ENCODE measurements around the gene GCNT3.

Gene GCNT3

GRCh38 chr15:59646277-59646676, 34.7 kb downstream of the GCNT3 start:
- H3K9me3 Mint-ChIP-seq: no peaks in the 10 kb centered on the region
- H3K4me1 Mint-ChIP-seq (ENCODE audit: low read depth): peaks cover 6% of the 10 kb centered on the region
- peaks cover 22% of the 10 kb centered on the region for H3K36me3 Mint-ChIP-seq (ENCODE audit: low read depth)
- H3K27me3 Mint-ChIP-seq (ENCODE audit: low read depth): no peaks in the 10 kb centered on the region
- H3K4me3 Mint-ChIP-seq: no peak overlapping the region
- H3K27ac Mint-ChIP-seq: no peak overlapping the region

GRCh38 chr15:59647085-59647484, 35.5 kb downstream of the GCNT3 start:
- H3K27ac Mint-ChIP-seq: no peak overlapping the region
- no peak overlapping the region for H3K4me3 Mint-ChIP-seq
- H3K9me3 Mint-ChIP-seq: no peaks in the 10 kb centered on the region
- peaks cover 27% of the 10 kb centered on the region for H3K36me3 Mint-ChIP-seq (ENCODE audit: low read depth)
- no peaks in the 10 kb centered on the region for H3K27me3 Mint-ChIP-seq (ENCODE audit: low read depth)
- H3K4me1 Mint-ChIP-seq (ENCODE audit: low read depth): peaks cover 6% of the 10 kb centered on the region

- peaks cover 13% of the 10 kb centered on the region for H3K4me1 Mint-ChIP-seq (ENCODE audit: low read depth)
- peaks cover 3% of the 10 kb centered on the region for H3K9me3 Mint-ChIP-seq
- H3K36me3 Mint-ChIP-seq (ENCODE audit: low read depth): peaks cover 31% of the 10 kb centered on the region
- no peak overlapping the region for H3K27ac Mint-ChIP-seq
- no peak overlapping the region for H3K4me3 Mint-ChIP-seq
- H3K27me3 Mint-ChIP-seq (ENCODE audit: low read depth): no peaks in the 10 kb centered on the region
These were observed 38.0 kb downstream of the GCNT3 start for GRCh38 chr15:59649603-59650002.

GRCh38 chr15:59654046-59654445, 42.5 kb downstream of the GCNT3 start:
- Mint-ChIP-seq H3K4me1 (ENCODE audit: low read depth) (peaks cover 15% of the 10 kb centered on the region), H3K36me3 (ENCODE audit: low read depth) (peaks cover 21% of the 10 kb centered on the region), H3K27me3 (ENCODE audit: low read depth) (no peaks in the 10 kb centered on the region), H3K4me3 (no peak overlapping the region), H3K27ac (no peak overlapping the region), H3K9me3 (peaks cover 3% of the 10 kb centered on the region)

GRCh38 chr15:59656897-59657634, 45.5 kb downstream of the GCNT3 start, which contains the start of gene GTF2A2:
Gene GTF2A2, minus strand, starts transcription at chr15:59657515. Its CDS starts 5,238 bp downstream, at chr15:59652277.
- Mint-ChIP-seq H3K27me3 (ENCODE audit: low read depth) (no peaks in the 10 kb centered on the region), H3K4me1 (ENCODE audit: low read depth) (peaks cover 12% of the 10 kb centered on the region), H3K9me3 (peaks cover 3% of the 10 kb centered on the region), H3K27ac (peak within 1 kb of the TSS; percentile 88), H3K36me3 (ENCODE audit: low read depth) (peaks cover 16% of the 10 kb centered on the region), H3K4me3 (no peak within 1 kb of the TSS)

- no peaks in the 10 kb centered on the region for H3K27me3 Mint-ChIP-seq (ENCODE audit: low read depth)
- peaks cover under 1% of the 10 kb centered on the region for H3K9me3 Mint-ChIP-seq
- H3K4me3 Mint-ChIP-seq: no peak overlapping the region
- H3K4me1 Mint-ChIP-seq (ENCODE audit: low read depth): peaks cover 9% of the 10 kb centered on the region
- H3K27ac Mint-ChIP-seq: peak overlapping the region; percentile 88
- H3K36me3 Mint-ChIP-seq (ENCODE audit: low read depth): peaks cover 16% of the 10 kb centered on the region
These were observed 46.1 kb downstream of the GCNT3 start for GRCh38 chr15:59657635-59658125.

GRCh38 chr15:59659366-59659765, 47.8 kb downstream of the GCNT3 start:
- Mint-ChIP-seq H3K36me3 (ENCODE audit: low read depth) (peaks cover 13% of the 10 kb centered on the region), H3K27ac (no peak overlapping the region), H3K4me3 (no peak overlapping the region), H3K4me1 (ENCODE audit: low read depth) (peaks cover 5% of the 10 kb centered on the region), H3K27me3 (ENCODE audit: low read depth) (no peaks in the 10 kb centered on the region), H3K9me3 (no peaks in the 10 kb centered on the region)

- H3K27me3 Mint-ChIP-seq (ENCODE audit: low read depth): no peaks in the 10 kb centered on the region
- H3K4me1 Mint-ChIP-seq (ENCODE audit: low read depth): peaks cover 3% of the 10 kb centered on the region
- H3K4me3 Mint-ChIP-seq: no peak overlapping the region
- no peak overlapping the region for H3K27ac Mint-ChIP-seq
- H3K9me3 Mint-ChIP-seq: no peaks in the 10 kb centered on the region
- peaks cover 17% of the 10 kb centered on the region for H3K36me3 Mint-ChIP-seq (ENCODE audit: low read depth)
These were observed 50.7 kb downstream of the GCNT3 start for GRCh38 chr15:59662260-59662659.

GRCh38 chr15:59668556-59668955, 57.0 kb downstream of the GCNT3 start:
- H3K4me1 Mint-ChIP-seq (ENCODE audit: low read depth): peaks cover 5% of the 10 kb centered on the region

More at GRCh38 chr15:59668556-59668955, 57.0 kb downstream of the GCNT3 start:
- Mint-ChIP-seq H3K9me3 (no peaks in the 10 kb centered on the region), H3K36me3 (ENCODE audit: low read depth) (peaks cover 35% of the 10 kb centered on the region), H3K27ac (no peak overlapping the region), H3K4me3 (no peak overlapping the region), H3K27me3 (ENCODE audit: low read depth) (no peaks in the 10 kb centered on the region)

Measured in T-helper 1 cell treated with Interleukin-12 subunit alpha and Interleukin-12 subunit beta and Interleukin-4 antibody, amounts not matched to agents 30 μg/mL and 1 μg/mL, for 36 hours (primary cell).